ENCODE measurements around the gene VIL1.
A peak's percentile ranks its signal among the peaks of the same experiment; 100 is the strongest.

VIL1 gene

GRCh38 chr2:218405086-218405745 is 13.7 kb upstream of the VIL1 start:
- no peak for DNase-seq (ENCODE audit: extremely low read depth in 1 of 2, low read depth in 1 of 2)

- no peak for DNase-seq (ENCODE audit: extremely low read depth in 1 of 2, low read depth in 1 of 2)
Observed at GRCh38 chr2:218405746-218406208, 13.1 kb upstream of the VIL1 start.

GRCh38 chr2:218406209-218406948 is 12.5 kb upstream of the VIL1 start:
- DNase-seq (ENCODE audit: extremely low read depth in 1 of 2, low read depth in 1 of 2) = peak; percentile 92 to 93

- DNase-seq (ENCODE audit: extremely low read depth in 1 of 2, low read depth in 1 of 2) = peak in 1 of 2 donors; percentile 34
Observed at GRCh38 chr2:218406949-218407618, 11.8 kb upstream of the VIL1 start.

DNA sequence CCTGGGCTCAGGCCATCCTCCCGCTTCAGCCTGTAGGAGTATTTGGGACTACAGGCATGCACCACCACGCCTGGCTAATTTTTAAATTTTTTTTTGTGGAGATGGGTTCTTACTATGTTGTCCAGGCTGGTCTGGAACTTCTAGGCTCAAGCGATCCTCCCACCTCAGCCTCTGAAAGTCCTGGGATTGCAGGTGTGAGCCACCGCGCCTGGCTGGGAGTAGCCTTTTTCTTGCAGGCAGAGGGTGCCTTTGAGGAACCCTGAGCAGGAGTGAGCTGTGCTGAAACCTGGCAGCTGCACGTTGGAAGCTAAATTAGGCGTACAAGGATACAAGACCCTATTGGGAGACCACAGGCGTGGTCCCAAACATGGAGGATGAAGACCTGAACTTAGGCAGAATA is 11.2 kb upstream of the VIL1 start:
- DNase-seq (ENCODE audit: extremely low read depth in 1 of 2, low read depth in 1 of 2) = no peak

DNA sequence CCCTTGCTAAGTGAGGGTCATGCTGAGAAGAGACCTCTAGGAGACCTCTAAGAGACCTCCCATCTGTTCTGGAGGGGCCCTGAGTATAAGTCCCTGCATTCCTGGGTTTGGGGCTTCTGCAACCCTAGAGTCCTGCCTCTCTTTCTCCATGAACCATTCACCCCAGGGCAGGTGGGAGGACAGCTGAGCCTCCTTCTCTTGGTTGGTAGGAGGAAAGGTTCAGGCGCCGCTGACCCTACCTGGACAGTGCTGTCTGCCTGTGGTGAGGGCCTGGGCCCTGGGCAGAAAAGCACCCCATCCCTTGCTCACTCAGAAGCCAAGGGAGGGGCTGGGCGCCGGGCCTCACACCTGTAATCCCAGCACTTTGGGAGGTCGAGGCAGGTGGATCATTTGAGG is 604 bp upstream of the VIL1 start:
- no peak for DNase-seq (ENCODE audit: extremely low read depth in 1 of 2, low read depth in 1 of 2)

GRCh38 chr2:218419630-218420216 is 800 bp downstream of the VIL1 start:
- no peak for DNase-seq (ENCODE audit: extremely low read depth in 1 of 2, low read depth in 1 of 2)

GRCh38 chr2:218421027-218421426 is 2.1 kb downstream of the VIL1 start:
- no peak for DNase-seq (ENCODE audit: extremely low read depth in 1 of 2, low read depth in 1 of 2)

DNA sequence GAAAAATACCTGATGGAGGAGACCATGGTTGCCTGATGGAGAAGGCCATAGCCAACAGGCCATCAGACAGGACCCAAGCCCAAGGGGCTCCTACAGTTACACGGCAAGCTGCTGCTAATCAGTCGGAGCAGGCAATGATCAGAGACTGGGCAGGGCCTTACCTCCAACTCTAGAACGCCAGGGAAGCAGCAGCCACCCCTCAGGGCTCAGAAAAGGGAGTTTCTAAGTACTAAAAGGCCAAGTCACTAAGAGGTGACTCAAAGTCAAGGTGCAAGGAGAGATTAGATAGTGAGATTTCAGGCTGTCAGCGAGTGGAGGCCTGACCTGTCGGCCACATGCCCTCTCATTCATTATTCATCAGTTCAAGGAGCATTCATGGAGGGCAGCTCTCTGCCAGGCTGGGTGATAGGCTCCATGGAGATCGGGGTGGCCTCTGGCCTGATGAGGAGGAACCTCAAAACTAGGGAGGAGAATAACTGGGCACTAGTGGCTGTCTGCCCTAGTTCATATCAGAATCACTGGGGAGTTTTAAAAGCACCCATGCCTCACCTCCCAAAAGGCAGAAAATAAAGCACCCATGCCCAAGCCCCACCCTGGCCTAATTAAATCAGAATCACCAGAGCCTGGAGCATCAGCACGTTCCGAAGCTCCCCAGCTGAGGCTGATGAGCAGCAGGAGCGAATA is 3.6 kb downstream of the VIL1 start:
- DNase-seq (ENCODE audit: extremely low read depth in 1 of 2, low read depth in 1 of 2) = no peak

GRCh38 chr2:218423584-218423983 is 4.7 kb downstream of the VIL1 start:
- DNase-seq (ENCODE audit: extremely low read depth in 1 of 2, low read depth in 1 of 2) = no peak

DNA sequence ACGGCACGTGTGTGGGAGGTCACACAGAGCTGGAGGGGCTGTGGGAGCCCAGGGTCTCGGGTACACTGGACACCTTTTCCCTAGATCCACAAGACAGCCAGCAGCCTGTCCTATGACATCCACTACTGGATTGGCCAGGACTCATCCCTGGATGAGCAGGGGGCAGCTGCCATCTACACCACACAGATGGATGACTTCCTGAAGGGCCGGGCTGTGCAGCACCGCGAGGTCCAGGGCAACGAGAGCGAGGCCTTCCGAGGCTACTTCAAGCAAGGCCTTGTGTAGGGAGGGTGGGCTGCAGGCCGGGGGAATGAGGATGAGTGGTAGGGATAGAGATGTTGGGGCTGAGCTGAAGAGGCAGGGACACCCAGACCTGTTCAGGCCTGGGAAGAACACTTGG is 6.6 kb downstream of the VIL1 start:
- no peak for DNase-seq (ENCODE audit: extremely low read depth in 1 of 2, low read depth in 1 of 2)

DNA sequence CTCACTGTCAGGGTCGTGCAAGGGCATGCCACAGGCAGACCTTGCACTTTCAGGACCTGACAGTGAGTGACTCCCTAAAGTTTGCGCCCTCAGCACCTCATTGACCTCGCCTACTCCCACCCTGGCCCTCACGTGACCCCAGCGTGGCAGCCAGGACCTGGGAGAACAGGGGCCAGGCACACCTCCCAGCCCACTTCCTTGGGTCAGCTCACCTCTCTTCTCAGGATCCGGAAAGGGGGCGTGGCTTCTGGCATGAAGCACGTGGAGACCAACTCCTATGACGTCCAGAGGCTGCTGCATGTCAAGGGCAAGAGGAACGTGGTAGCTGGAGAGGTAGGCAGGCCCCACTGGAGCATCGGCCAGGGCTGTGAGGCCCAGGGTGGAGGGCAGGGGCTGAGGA is 8.8 kb downstream of the VIL1 start:
- no peak for DNase-seq (ENCODE audit: extremely low read depth in 1 of 2, low read depth in 1 of 2)

DNA sequence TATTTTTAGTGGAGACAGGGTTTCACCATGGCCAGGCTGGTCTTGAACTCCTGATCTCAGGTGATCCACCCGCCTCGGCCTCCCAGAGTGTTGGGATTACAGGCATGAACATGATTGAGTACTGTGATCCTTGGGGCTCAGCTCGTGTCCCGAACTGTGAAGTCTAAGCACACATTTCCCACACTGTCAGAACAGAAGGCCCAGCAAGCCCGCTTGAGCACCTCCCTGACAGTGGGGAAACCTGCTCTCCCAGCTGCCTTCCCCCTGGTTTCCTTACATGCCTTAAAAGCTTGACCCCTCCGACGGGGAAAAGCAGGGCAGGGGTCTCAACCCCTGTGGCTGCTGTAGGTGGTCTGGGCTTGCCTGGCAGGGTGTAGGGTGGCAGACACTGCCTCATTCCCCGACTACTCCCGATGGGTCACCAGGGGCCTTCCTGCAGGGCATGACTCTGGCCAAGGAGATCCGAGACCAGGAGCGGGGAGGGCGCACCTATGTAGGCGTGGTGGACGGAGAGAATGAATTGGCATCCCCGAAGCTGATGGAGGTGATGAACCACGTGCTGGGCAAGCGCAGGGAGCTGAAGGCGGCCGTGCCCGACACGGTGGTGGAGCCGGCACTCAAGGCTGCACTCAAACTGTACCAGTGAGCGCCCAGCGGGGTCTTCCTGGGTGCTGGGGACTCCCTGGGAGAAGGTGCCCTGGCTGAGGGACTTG is 10.1 kb downstream of the VIL1 start:
- no peak for DNase-seq (ENCODE audit: extremely low read depth in 1 of 2, low read depth in 1 of 2)

DNA sequence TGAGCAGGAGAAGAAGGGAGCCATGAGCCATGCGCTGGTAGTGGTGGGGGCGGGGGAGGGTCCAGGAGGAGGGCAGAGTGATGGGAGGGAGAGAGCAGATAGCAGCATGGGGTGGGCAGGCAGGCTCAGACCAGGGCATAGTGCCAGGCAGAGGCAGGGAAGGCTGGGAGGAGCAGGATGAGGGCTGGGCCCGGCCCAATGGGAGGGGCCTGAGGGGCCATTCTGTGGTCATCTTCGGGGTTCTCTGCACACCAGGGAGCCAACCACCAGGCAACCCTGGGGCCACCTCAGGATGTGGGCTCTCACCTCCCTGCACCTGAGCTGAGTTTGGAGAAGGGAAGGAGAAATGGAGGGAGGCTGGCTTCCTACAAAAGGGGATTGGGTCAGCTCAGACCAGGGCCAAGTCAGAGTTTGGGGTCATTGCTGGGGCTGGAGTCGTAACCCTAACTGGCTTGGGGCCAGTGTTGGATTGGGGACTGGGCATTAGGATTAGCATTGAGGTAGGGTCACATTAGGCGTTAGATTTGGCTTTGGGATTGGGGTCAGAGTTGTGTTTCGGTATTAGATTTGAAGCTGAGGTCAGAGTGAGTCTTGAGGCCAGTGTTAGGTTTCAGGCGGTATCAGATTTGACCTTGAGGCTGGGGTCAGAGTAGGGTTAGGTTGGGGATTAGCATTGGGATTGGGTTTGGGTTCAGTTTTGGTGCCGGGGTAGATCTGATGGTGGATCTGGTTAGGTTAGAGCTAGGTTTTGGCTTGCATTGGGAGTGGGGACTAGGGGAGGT is 11.2 kb downstream of the VIL1 start:
- no peak for DNase-seq (ENCODE audit: extremely low read depth in 1 of 2, low read depth in 1 of 2)

DNA sequence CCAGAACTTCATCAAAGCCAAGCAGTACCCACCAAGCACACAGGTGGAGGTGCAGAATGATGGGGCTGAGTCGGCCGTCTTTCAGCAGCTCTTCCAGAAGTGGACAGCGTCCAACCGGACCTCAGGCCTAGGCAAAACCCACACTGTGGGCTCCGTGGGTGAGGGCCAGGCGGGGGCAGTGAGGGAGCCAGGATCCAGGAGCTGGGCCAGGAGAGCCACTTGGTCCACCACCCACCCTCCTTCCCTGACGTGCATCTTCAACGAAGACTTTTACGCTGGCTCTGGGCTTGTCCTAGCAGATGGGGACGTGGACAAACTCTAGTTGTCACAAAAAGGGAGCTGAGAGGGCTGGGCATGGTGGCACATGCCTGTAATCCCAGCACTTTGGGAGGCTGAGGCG is 11.8 kb downstream of the VIL1 start:
- no peak for DNase-seq (ENCODE audit: extremely low read depth in 1 of 2, low read depth in 1 of 2)

GRCh38 chr2:218431878-218432277 is 13.0 kb downstream of the VIL1 start:
- no peak for DNase-seq (ENCODE audit: extremely low read depth in 1 of 2, low read depth in 1 of 2)

DNA sequence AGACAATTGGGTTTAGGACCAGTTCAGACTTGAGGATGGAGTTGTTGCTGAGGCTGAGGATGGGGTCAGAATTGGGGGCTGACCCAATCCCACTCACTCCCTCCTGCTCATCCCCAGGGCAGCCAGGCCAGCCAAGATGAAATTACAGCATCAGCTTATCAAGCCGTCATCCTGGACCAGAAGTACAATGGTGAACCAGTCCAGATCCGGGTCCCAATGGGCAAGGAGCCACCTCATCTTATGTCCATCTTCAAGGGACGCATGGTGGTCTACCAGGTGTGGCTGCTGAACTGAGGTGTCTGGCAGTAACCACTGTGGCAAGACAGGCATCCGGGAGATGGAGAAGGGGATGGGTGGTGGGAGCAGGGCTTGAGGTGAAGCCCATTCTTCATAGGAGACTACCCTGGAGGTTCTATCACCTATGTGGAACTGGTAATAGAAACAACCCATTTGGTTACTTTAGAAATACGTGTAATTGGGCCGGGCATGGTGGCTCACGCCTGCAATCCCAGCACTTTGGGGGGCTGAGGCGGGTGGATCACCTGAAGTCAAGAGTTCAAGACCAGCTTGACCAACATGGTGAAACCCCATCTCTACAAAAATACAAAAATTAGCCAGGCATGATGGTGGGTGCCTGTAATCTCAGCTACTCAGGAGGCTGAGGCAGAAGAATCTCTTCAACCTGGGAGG is 13.9 kb downstream of the VIL1 start:
- DNase-seq (ENCODE audit: extremely low read depth in 1 of 2, low read depth in 1 of 2) = no peak

GRCh38 chr2:218434456-218434855 is 15.5 kb downstream of the VIL1 start:
- no peak for DNase-seq (ENCODE audit: extremely low read depth in 1 of 2, low read depth in 1 of 2)
